A673 (cell line): ENCODE data around the gene CDIP1.

Experiments
- EZH2 ChIP-seq: fragments of 200-600 bp; sonication (generic); IDR thresholded peaks from 2 replicates; pipeline ENCODE4 v1.6.1; 2017; ENCODE audit warnings: borderline replicate concordance, low read depth, mild to moderate bottlenecking, mixed read lengths, antibody characterized with exemption, low read length; ENCODE audit not compliant: poor library complexity, severe bottlenecking
- TF ChIP-seq, protein P1 (sequence below): fragments of 300-800, 200-600 bp; sonication (generic); conservative IDR thresholded peaks from 2 replicates; pipeline ENCODE4 v1.5.1; 2017; ENCODE audit warnings: low read depth, mild to moderate bottlenecking, antibody characterized with exemption, low read length, moderate library complexity, mixed read lengths

- TF ChIP-seq, protein P1, sequence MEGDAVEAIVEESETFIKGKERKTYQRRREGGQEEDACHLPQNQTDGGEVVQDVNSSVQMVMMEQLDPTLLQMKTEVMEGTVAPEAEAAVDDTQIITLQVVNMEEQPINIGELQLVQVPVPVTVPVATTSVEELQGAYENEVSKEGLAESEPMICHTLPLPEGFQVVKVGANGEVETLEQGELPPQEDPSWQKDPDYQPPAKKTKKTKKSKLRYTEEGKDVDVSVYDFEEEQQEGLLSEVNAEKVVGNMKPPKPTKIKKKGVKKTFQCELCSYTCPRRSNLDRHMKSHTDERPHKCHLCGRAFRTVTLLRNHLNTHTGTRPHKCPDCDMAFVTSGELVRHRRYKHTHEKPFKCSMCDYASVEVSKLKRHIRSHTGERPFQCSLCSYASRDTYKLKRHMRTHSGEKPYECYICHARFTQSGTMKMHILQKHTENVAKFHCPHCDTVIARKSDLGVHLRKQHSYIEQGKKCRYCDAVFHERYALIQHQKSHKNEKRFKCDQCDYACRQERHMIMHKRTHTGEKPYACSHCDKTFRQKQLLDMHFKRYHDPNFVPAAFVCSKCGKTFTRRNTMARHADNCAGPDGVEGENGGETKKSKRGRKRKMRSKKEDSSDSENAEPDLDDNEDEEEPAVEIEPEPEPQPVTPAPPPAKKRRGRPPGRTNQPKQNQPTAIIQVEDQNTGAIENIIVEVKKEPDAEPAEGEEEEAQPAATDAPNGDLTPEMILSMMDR: no peak
- no peak for TF ChIP-seq EZH2
Measured at GRCh38 chr16:4534151-4534790, 4.3 kb downstream of the CDIP1 start.
